ENCODE measurements around the gene KCNQ1. TPM values are rescaled to one million over a fixed set of nuclear protein-coding genes. Genes with fewer than 3 reads are reported as not detected.

Gene KCNQ1, protein sequence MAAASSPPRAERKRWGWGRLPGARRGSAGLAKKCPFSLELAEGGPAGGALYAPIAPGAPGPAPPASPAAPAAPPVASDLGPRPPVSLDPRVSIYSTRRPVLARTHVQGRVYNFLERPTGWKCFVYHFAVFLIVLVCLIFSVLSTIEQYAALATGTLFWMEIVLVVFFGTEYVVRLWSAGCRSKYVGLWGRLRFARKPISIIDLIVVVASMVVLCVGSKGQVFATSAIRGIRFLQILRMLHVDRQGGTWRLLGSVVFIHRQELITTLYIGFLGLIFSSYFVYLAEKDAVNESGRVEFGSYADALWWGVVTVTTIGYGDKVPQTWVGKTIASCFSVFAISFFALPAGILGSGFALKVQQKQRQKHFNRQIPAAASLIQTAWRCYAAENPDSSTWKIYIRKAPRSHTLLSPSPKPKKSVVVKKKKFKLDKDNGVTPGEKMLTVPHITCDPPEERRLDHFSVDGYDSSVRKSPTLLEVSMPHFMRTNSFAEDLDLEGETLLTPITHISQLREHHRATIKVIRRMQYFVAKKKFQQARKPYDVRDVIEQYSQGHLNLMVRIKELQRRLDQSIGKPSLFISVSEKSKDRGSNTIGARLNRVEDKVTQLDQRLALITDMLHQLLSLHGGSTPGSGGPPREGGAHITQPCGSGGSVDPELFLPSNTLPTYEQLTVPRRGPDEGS
- total RNA-seq: 52.9 TPM
- long read RNA-seq, transcript KCNQ1-201 (16 exons, 3,246 nt): major isoform, 97 of 187 reads
- long read RNA-seq, partial matches to known transcripts: 46 of 187 reads
- long read RNA-seq, other reads (novel, unspliced or antisense): 44 of 187 reads

DNA sequence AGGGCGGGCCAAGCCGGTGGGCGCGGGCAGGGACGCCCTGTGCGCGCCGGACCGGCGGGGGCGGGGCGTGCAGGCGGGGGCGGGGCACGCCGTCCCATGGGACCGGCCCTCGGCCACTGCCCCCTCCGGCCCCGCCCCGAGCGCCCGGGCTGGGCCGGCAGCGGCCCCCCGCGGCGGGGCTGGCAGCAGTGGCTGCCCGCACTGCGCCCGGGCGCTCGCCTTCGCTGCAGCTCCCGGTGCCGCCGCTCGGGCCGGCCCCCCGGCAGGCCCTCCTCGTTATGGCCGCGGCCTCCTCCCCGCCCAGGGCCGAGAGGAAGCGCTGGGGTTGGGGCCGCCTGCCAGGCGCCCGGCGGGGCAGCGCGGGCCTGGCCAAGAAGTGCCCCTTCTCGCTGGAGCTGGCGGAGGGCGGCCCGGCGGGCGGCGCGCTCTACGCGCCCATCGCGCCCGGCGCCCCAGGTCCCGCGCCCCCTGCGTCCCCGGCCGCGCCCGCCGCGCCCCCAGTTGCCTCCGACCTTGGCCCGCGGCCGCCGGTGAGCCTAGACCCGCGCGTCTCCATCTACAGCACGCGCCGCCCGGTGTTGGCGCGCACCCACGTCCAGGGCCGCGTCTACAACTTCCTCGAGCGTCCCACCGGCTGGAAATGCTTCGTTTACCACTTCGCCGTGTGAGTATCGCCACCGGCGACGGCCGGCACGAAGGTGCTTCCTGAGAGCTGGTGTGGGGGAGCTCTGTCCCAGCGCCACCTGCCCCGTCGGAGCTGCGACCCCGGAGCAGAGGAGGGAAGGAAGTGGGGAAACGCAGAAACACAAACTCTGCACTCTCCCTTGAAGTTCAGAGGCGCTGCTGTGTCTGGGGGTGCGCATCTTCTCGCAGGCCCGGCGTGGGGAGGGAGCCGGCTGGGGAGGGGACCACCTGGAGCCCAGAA lies at the start of gene KCNQ1:
TSS of gene KCNQ1 (plus strand) at position 188 of the 925 bp plus-strand sequence. CDS start at position 279, 91 bp downstream.
- TF ChIP-seq, protein P1, sequence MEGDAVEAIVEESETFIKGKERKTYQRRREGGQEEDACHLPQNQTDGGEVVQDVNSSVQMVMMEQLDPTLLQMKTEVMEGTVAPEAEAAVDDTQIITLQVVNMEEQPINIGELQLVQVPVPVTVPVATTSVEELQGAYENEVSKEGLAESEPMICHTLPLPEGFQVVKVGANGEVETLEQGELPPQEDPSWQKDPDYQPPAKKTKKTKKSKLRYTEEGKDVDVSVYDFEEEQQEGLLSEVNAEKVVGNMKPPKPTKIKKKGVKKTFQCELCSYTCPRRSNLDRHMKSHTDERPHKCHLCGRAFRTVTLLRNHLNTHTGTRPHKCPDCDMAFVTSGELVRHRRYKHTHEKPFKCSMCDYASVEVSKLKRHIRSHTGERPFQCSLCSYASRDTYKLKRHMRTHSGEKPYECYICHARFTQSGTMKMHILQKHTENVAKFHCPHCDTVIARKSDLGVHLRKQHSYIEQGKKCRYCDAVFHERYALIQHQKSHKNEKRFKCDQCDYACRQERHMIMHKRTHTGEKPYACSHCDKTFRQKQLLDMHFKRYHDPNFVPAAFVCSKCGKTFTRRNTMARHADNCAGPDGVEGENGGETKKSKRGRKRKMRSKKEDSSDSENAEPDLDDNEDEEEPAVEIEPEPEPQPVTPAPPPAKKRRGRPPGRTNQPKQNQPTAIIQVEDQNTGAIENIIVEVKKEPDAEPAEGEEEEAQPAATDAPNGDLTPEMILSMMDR (IDR thresholded peaks at IDR 0.05): peak; percentile 2
- Histone ChIP-seq H3K4me1 (peaks cover 29% of the 10 kb centered on the region), H3K27me3 (peaks cover 9% of the 10 kb centered on the region), H3K36me3 (no peaks in the 10 kb centered on the region), H3K4me3 (peak within 1 kb of the TSS; percentile 57), H3K9me3 (no peaks in the 10 kb centered on the region), H3K27ac (no peak within 1 kb of the TSS)
- DNase-seq (peak; percentile 92), ATAC-seq (peak; percentile 90)
- intact Hi-C loops (cut with DNase I): no loop called here

DNA sequence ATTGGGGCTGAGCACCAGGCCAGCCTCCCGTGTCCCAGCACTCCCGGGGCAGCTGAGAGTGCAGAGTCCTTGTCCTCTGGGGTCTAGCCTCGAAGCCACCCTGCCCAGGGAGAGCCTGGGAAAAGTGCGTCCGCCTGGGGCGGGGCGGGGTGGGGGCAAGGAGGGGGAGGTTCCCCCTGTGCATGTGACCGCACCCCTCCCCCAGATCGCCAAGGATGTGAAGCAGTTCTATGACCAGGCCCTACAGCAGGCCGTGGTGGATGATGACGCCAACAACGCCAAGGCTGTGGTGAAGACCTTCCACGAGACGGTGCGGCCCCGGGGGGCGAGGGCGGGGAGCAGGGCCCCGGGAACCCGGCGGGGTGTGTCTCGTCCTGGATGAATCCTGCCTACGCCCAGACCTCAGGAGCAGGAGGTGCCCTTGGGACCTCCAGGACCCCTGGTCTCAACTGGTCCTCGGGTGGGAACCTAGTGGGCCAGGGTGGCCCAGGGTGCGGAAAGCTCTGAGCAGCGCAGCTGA lies 49.5 kb upstream of the KCNQ1 start:
- Histone ChIP-seq H3K36me3 (peaks cover 78% of the 10 kb centered on the region), H3K27ac (no peak overlapping the region), H3K4me3 (no peak overlapping the region), H3K27me3 (no peaks in the 10 kb centered on the region), H3K9me3 (no peaks in the 10 kb centered on the region), H3K4me1 (peaks cover 18% of the 10 kb centered on the region)
- no peak for ATAC-seq
- DNase-seq: no peak
- TF ChIP-seq, protein P1 (IDR thresholded peaks at IDR 0.05): no peak
- intact Hi-C loops (cut with DNase I): no loop called here

DNA sequence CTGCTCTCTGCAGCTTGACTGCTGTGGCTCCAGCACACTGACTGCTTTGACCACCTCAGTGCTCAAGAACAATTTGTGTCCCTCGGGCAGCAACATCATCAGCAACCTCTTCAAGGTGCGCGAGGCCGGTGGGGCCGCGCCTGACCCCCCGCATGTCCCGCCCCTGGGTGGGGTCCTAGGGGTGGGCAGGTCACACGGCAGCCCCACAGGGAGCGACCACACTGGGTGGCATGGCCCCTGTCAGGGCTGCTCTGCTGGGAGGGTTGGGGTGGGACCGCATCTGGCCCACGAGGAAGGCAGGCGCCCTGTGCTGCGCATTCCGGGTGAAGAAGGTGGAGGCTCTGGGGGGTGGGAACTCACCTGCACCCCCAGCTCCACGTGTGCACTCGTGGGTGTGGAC lies 49.0 kb upstream of the KCNQ1 start:
- intact Hi-C loops (cut with DNase I): no loop called here
- Histone ChIP-seq H3K4me3 (no peak overlapping the region), H3K36me3 (peaks cover 74% of the 10 kb centered on the region), H3K4me1 (peaks cover 14% of the 10 kb centered on the region), H3K27ac (no peak overlapping the region), H3K27me3 (no peaks in the 10 kb centered on the region), H3K9me3 (no peaks in the 10 kb centered on the region)
- ATAC-seq (no peak), DNase-seq (no peak)
- TF ChIP-seq, protein P1 (IDR thresholded peaks at IDR 0.05): no peak

DNA sequence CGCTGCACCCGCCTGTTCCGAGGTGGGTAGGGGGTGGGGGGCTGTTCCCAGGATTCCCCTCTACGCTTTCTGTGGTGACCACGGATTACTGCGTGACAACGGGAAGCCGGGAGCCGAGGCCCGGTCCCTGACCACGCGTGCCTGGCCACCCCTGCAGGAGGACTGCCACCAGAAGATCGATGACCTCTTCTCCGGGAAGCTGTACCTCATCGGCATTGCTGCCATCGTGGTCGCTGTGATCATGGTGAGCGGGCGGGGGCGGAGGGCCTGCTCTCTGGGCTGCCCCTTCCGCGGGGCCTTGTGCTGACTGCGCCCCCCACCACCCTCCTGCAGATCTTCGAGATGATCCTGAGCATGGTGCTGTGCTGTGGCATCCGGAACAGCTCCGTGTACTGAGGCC lies 48.3 kb upstream of the KCNQ1 start:
- TF ChIP-seq, protein P1 (IDR thresholded peaks at IDR 0.05): no peak
- ATAC-seq: no peak
- Histone ChIP-seq H3K36me3 (peaks cover 68% of the 10 kb centered on the region), H3K27me3 (no peaks in the 10 kb centered on the region), H3K27ac (no peak overlapping the region), H3K4me1 (peaks cover 14% of the 10 kb centered on the region), H3K4me3 (no peak overlapping the region), H3K9me3 (no peaks in the 10 kb centered on the region)
- DNase-seq: no peak
- intact Hi-C loops (cut with DNase I): no loop called here

DNA sequence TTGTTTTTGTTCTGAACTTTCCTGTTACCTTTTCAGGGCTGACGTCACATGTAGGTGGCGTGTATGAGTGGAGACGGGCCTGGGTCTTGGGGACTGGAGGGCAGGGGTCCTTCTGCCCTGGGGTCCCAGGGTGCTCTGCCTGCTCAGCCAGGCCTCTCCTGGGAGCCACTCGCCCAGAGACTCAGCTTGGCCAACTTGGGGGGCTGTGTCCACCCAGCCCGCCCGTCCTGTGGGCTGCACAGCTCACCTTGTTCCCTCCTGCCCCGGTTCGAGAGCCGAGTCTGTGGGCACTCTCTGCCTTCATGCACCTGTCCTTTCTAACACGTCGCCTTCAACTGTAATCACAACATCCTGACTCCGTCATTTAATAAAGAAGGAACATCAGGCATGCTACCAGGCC lies 47.8 kb upstream of the KCNQ1 start:
- intact Hi-C loops (cut with DNase I): no loop called here
- H3K27me3 ChIP-seq: no peaks in the 10 kb centered on the region
- no peaks in the 10 kb centered on the region for H3K9me3 ChIP-seq
- peaks cover 19% of the 10 kb centered on the region for H3K4me1 ChIP-seq
- no peak for ATAC-seq
- H3K4me3 ChIP-seq: no peak overlapping the region
- DNase-seq: no peak
- H3K27ac ChIP-seq: no peak overlapping the region
- peaks cover 62% of the 10 kb centered on the region for H3K36me3 ChIP-seq
- TF ChIP-seq, protein P1 (IDR thresholded peaks at IDR 0.05): no peak

All from upper lobe of right lung (tissue), 1 donor.